ENCODE results near the gene JAK1. TPM values are rescaled to one million over a fixed set of nuclear protein-coding genes. Genes with fewer than 3 reads are reported as not detected.

JAK1 gene
- polyA plus RNA-seq, 12 donors = 48.7 to 80.9 (median 67.7) TPM; not detected in 1

DNA sequence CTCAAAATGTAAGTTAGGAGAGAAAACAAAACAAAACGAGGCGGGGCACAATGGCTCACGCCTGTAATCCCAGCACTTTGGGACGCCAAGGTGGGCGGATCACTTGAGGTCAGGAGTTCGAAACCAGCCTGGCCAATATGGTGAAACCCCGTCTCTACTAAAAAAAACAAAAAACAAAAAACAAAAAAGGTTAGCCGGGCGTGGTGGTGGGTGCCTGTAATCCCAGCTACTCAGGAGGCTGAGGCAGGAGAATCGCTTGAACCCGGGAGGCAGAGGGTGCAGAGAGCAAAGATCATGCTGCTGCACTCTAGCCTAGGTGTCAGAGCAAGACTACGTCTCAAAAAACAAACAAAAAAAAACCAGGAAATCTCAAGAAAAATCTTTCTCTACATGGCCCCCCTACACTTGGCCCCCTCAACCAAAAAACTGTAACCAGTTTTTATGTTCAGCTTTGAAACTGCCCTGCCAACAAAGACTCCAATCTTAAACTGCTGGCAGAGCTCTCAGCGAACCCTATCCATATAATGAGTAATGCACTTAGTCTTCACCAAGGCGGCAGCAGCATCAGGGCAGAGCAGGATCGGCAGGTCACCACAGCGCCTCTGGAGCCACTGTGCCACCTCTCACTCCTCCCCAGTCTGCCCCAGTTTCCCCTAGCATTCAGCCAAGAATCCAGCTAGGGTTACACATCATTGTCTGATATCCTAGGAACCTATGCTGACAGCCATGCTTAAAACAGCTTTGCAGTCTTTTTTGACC, 71.7 kb downstream of the JAK1 start:
- no peak for DNase-seq

DNA sequence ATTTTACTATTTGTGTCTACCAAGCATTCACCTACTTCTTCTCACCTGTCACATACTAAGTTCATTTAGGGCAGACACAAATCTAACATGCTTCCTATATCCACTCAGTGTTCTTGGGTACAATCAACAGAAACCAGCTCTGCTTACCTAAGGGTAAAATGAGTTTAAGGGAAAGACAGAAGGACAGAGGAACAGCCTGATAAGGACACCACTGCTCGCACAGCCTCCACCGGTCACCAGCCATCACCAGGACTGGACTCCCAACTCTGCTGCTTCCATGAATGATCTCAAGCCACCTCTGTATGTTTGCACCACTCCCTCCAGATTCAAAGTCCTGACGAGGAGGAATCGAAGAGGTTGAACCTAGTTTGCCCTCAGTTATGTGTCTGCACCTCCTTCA, 72.4 kb downstream of the JAK1 start:
- no peak for DNase-seq

DNA sequence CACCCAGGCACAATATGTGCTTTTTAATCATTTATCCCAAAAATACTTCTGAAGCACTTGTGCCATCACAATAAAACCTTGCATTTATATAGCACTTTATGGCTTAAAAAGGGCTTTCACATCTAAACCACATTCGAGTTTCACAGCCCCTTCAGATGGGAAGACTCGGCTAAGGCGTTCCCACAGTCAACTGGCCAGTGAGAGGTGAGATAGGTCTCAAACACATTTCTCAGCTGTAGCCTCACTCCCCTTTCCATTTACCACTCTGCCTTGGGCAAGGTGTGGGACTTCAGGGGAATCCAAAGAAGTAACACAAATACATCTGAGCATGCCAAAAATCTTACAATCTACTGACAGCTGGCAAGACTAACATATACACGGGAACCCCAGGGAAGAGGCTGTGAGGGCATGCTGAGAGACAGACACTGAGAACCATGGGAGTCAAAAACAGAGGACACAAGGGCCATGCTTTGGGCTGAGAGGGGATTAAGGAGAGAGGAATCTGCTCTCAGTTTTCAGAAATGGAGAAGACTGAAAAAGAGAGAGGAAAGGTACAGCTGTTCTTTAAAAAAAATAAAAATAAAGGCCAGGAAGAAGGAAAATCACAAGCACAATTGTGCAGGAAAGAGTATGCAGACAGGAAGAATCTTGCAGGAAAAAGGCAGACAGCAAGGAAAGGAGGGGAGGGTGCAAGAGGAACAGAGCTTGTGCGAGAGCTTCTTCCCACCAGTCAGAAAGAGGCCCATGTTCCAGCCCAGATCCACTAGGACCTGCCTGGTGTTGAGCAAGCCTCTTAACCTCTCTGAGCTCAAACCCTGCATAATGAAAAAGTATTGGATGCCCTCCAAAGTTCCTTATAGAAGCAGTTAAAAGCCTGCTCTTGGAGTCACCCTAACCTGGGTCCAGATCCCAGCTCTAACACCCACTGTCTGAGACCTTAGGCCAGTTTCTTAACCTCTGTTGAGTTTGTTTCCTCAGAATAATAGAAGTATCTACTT, 73.5 kb downstream of the JAK1 start:
- DNase-seq = no peak

DNA sequence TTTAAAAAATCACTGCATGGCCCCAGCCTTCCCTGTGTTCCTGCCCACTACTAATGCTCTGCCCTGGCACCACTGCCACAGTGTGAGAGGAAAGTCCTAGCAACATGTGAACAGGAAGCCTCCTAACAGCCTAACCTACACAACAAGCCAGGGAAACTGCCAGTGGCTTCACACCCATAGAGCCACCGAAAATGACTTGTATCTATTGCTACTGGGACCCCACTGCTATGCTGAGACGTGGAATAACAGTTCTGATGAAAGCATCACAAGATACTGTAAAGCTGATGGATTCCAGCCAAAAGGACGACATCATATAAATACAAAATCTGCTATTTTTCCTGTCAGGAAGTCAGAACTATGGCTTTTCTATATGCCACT, 74.9 kb downstream of the JAK1 start:
- peak; percentile 24 for DNase-seq

DNA sequence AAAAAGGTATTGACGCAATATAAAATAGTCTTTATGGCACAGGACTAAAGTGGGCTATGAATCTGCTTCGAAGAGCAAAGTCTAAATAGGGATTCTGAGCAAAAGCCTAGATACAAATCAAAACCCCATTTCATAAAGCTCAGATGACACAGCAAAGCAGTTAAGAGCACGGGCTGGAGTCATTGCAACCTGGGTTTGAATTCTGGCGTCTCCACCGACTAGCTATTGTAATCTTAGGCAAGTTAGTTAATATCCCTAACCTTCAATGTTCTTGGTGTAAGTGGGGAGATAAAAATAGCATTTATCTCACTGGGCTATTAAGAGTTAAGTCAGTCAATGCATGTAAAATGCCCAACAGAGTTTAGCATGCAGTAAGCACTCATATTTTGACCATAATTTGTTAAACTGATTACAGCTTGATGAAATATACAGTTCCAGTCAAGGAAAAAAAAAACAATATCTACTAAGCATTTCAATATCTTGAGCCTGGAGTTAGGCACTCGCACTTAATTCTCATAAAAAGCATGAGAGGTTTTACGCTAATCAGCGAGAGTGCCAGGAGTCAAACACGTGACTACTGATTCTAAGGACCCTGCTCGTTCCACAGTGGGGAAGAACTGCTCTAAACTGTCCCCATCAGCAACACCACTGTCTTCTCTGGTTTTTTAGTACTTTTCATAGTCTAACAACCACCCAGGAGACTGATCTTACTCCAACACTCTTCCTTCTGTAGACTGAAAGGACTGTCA, 75.5 kb downstream of the JAK1 start:
- no peak for DNase-seq

DNA sequence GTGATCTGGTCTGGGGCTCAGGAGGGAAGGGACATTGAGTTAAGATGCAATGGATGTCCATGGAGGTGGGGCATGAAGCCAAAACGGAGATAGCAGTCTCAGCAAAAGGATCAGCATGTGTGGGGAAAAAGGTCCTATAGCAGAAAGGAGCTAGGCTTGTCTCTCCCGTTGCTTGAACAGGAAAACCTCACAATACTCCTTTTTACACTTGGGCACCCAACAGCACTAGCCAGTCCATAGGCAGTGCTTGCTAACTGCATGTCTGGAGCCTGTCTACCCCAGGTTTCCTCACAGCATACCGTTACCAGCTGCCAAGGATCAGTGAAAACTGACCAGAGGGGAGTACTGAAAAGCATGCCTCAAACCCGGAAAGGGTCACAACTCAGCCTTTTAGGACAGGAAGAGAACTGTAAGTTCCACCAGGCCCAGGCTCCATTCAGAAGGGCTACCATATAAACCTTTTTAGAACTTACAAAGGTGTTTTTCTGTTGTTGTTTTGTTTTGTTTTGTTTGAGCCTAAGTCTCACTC, 78.6 kb downstream of the JAK1 start:
- DNase-seq = no peak

DNA sequence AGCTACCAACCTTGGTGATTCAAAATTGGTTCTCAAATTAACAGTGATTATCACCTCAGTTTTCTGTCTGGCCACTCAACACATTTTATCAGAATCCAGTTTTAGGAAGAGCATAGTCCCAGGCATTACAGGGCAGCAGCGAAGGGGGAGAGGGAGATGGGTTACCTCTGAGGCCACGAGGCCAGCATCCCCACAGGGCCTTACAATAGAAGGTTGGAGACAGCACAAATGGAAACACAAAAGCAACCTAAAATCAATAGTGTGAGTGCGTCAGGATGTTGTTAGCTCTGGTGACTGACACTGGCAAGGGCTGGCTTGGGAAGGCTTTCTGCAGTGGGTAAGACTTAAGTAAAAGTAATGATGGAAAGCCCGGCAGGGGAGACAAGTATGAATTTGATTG, 79.5 kb downstream of the JAK1 start:
- DNase-seq = no peak

DNA sequence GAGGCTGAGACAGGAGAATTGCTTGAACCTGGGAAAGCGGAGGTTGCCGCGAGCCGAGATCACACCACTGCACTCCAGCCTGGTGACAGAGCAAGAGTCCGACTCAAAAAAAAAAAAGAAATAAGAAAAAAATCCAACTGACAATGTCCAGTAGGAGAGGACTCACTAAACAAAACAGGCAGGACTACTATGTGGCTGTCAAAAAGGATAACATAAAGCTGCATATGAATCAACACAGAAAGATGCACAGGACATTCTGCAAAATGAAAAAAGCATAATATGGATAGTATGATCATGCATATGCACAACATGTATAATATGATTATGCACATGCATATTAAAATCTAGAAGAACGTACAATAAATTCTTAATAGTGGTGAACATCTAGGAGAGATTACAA, 80.7 kb downstream of the JAK1 start:
- no peak for DNase-seq

DNA sequence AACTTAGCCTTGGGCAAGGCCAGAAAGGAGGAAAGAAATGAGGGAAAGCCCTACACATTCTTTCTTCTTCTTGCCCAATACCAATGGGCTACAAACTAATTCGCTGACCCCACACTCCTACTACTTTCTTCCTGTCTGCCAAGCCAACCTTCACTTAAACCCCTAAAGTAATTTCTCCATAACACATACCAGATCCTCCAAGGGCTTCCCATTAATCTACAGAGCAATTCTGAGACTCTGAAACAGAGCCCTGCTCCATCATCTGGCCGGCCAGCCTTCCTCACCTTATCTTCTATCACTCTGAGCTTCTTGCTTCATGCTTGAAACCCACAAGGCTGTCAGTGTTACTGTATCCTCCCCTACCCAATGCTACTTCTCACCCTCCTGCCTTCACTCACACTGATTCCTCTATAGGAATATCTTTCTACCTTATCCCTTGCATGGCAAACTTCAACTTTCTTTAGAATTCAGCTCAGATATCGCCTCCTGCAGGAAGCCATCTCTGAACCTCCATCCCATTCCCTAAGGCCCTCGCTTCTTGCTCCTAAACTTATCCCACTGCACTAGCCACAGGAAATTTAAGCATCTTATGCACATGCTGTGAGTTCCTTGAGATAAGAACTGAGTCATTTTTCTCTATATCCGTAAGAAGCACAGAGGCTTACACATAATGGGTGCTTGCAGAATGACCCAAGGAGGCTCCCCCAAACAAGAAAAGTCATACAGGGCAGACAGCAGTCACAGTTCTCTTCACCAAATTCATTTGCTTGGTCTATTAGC, 81.9 kb downstream of the JAK1 start:
- DNase-seq = no peak

DNA sequence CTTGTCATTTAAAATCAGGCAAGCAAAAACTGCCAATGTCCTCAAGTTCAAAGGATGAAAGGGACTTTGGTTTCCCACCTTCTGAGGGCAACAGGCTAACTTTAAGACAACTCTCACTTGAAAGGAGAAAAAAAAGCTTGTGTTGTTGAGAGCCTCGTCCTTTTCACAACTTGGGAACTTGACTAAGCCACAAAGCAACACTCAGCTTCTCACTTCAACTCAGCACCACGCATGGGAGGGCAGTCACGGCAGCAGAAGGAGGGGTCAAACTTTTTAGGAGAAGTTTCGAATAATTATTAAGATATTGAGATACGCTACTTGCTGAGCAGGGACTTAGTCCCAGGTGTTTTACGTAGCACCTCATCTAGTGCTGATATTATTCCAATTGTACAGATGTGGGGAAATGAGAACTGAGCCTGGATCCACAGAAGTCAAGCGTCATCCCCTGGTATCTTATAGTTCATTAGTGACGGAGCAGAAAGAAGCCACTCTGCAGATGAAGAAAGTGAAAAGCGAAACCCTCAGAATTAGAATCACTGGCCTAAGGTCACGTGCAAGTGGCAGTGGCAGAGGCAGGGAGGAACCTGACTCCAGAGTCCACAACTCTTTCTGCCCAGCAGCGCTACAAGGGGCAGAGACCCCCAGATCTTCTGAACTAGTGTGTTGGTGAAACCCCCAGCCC, 83.6 kb downstream of the JAK1 start:
- no peak for DNase-seq

DNA sequence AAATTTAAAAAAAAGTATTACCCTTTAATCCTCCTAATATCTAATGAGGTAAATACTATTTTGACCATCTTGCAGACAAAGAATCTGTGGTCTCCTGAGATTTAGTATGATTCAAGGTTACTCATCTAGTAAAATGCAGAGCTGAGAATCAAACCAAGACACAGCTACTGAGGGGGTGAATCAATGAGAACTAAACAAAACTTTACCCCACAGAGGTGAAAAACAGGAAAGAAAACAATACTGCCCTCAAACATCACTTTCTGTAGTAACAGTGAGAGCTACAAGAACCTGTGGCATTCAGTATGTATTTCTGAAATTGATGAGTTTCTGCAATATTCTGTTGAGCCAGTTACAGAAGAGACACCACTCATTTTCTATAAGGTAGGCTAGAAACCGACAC, 85.1 kb downstream of the JAK1 start:
- DNase-seq = no peak

DNA sequence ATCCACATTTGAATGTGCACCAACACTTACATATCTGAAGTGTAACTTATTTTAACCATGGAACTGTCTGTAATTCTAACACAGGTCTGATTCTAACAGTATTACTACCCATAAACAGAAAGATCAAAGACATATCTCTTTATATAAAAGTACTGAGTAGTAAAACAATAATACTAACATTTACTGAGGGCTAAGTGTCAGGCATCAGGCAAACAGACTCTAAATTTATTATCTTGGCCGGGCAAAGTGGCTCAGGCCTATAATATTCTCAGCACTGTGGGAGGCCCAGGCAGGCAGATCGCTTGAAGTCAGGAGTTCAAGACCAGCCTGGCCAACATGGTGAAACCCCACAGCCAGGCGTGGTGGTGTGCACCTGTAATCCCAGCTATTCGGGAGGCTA, 85.9 kb downstream of the JAK1 start:
- DNase-seq = no peak

DNA sequence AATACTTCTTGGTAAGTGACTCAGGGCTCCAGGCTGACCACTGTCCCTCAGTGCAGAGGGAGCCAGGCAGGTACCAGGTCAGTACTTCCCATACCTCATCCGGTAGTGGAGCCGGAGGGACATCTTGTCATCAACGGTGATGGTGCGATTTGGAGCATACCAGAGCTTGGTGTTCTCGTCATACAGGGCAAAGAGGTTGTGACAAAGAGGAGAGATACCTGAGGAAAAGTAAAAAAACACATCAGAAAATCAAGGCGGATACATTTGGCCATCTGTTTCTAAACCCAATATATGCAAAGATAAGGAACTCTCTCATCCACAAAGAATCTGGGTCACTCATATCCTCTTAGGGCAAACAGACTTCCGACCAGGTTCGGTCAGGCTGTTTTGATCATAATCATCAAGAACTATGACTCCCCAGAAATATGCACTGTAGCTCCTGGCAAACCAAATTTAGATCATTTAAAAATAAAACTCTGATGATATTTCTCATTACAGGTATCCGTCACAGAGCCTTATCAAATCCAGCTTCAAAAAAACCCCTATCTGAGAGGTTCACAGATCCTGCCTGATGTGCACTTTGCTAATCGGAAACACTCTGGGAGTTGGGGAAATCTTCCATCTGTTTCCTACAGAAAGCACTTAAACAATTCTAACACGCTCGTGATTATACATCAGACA, 87.3 kb downstream of the JAK1 start:
- DNase-seq = no peak

DNA sequence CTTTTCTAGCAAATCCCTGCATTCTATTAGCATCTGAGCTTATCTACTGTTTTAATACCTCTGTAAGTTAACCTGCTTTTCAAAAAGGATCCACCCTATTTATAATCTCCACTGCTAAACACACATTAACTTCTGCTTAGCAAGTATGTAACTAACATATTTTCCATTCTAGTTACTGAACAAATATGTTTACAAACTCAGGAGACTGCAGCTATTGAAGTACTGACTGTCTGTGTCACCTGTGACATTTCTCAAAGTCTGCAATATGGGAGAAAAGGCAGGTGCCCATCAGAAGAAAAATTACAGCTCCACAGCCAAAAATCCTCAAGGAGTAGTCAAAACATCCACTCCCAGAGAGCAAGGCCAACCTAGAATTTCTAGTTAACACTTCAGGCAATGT, 88.3 kb downstream of the JAK1 start:
- DNase-seq = no peak

DNA sequence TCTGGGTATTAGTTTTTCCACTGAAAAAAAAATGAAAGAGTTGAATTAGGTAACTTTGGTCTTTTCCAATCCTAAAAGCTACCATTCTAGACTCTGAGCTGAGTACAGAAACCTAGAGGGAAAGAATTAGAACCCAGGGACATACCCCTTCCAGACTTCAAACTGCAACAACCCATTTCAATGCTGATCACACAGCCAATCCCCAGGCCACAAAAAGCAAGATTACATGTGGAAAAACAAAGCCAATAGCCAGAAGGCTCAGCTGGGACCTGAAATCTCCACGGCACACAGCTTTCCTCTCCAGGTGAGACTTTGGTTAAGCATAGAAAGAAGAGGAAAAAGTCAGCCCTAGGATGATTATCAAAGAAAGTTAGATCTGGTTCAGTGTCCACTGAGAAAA, 88.8 kb downstream of the JAK1 start:
- DNase-seq = no peak

DNA sequence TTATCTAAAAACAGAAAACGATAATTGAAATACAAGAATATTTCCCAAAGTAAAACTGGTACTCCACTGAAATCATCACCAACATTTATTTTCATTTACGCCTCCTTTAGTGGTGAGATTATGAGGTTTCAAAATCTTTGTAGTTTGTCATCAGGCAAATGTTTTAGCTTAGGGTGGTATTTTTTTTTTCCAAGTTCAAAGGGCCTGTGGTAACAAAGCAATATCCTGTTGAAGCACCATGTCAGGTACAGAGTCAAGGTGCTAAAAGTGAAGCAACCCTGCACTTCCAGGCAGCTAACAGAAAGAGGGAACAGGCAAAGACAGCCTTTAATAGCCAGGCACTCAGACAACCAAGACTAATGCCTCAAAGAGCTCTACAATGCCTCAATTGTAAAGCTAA, 89.2 kb downstream of the JAK1 start:
- DNase-seq = no peak

DNA sequence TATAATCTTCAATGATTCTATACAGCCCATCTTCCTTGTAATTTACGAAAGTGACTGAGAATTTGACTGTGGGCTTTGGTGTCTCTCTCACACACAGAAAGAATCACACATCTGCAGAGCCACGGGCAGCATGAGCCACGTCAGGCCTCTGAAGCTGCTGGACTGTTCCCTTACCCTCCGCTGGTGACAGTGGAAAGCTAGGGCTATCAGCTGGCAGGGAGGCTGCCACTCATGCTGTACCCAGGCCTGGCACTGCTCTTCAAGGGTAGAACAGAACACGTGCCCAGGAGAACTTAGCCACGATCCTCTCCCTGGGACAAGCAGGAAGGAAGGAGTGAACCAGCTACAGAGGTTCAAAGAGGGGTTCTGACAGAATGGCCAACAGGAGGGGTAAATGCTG, 90.7 kb downstream of the JAK1 start:
- DNase-seq = no peak

DNA sequence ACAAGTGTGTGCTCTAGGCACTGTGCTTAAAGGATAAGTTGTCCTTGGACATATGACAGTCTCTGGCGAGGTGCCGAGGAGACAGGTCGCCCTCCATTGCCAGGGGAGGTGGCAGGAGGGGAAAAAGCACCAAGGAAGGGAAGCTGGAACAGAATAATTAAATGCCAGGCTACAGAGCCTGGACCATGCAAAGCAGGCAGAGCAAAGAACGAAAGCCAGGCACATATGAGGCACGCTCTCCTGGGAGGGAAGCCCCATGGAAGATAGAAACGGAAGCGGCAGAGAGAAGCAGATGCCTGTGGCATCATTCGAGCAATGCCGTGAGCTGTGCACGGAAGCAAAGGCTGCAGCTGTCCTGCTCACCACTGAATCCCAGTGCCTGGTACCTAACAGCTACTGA, 91.2 kb downstream of the JAK1 start:
- no peak for DNase-seq

DNA sequence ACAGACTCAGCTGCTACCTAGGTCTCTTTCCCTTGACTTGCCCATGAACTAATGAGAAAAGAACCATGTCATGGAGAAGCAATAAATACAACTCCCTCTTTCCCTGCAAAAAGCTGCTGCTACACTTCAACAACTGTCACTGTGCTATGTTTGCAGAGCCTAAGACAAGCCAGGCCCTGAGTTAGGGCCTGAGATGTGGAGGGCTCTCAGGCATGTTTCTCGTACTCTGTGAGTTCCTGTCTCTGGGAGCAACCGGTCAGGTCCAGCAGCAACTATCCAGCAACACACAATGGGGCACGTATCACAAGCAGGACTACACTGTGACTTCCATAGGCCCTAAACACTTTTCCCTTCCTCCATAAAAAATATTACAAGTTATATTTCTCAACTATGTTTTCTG, 91.7 kb downstream of the JAK1 start:
- no peak for DNase-seq

DNA sequence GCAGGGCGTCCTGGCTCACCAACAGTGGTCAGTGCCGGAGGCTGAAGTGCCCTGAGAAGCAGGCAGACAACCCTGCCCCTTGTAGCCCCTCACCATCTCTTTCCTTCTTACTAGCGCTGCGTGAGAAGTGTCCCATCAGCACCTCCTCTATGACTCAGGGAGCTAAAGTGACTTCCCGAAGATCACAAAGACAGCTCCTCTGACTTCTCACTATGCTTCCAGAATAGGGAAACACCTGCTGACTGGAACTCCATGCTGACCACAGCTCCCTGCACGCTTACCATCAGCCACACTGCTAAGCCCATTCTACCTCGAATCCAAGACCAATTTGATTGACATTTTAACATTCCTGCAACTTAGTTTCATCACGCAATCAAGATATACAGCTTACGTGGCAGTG, 92.8 kb downstream of the JAK1 start:
- DNase-seq = no peak
